HG03064 (cell line): Measurements from ENCODE around the gene SORCS2.

ENCODE experiments used
- ATAC-seq: cut with Tn5 transposase; IDR thresholded peaks from one replicate; pipeline ENCODE4 v1.9.1; 2021; ENCODE audit warnings: low read depth; ENCODE audit not compliant: unreplicated experiment

SORCS2 gene

GRCh38 chr4:7398104-7398423 is 205.7 kb downstream of the SORCS2 start:
- ATAC-seq, result no peak

DNA sequence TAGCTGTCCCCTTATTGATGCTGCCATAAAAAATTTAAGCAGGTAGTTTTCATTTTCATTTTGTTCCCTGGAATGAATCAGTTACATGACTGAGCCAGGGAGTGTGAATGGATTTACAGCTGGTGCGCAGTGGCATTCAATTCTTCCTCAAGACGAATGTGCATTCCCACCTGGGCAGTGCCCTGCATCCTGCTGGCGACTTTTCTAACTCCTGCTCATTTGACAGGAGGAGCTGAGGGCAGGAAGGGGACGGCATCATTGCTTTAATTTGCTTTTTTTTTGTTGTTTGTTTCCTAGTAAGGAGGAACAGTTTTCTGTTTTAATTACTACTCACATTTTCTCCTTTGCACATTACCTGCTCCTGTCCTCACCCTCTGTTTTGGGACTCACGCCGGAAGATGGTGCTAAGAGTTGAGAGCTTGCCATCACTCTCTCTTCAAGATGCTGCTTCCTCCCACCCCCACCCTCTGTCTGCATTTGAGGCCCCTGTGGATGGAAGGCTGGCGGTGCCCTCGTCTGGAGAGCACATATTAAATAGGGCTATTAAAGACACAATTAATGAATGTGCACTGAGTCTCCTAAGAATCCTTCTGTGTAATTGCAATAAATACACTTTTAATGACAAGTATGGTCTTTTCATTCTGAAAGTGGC is 206.6 kb downstream of the SORCS2 start:
- ATAC-seq, result no peak

- no peak for ATAC-seq
These were observed 207.3 kb downstream of the SORCS2 start for GRCh38 chr4:7399440-7400234.

DNA sequence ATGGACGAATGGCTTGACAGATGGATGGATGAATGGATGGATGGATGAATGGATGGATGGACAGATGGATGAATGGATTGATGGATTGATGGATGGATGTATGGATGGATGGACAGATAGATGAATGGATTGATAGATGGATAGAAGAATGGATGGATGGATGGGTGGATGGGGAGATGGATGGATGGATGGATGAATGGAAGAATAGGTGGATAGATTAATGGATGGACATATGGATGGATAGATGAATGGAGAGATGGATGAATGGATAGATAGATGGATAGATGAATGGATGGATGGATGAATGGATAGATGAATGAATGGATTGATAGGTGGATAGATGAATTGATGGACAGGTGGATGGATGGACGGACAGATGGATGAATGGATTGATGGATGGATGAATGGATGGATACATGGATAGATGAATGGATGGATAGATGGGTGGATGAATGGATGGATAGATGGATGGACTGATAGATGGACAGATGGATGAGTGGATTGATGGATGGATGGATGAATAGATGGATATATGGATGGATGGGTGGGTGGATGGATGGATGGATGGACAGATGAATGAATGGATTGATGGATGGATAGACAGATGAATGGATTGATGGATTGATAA is 208.4 kb downstream of the SORCS2 start:
- ATAC-seq, result no peak

DNA sequence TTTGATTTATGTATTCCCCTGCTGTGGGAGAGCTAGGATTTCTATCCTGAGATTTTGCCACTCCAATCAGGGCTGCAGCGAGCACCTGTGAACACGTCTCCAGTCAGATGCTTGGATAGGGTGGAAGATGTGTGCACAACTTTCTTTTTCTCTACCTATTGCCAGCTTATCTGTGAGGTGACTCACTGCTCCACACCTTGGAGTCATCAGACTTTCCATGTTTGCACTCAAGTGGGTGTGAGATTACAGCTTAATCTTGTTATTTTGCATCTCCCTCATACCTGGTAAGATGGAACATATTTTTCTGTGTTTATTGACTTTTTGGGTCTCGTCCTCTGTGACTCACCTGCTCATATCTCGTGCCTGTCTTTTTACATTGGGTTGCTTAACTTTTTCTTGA is 210.2 kb downstream of the SORCS2 start:
- ATAC-seq, result no peak

DNA sequence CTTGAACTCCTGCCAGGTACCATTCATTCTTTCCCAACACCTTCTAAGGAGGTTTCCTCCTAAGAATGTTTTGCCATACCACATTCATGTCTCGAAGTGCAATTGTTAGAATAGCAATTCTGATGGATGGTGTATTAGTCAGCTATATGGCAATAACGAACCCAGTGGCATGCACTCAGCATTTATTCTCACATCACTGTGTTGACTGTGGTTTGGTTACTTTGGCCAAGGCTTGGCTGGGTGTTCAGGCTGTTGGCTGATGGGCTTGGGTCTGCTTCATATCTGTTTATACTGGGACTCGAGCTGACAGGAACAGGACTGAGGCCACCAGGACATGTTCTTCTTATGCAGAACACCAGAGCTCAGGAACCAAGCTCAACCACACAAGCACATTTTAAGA is 210.7 kb downstream of the SORCS2 start:
- ATAC-seq, result no peak

GRCh38 chr4:7408166-7408565 is 215.8 kb downstream of the SORCS2 start:
- no peak for ATAC-seq

- no peak for ATAC-seq
These were observed 218.1 kb downstream of the SORCS2 start for GRCh38 chr4:7410446-7410845.

DNA sequence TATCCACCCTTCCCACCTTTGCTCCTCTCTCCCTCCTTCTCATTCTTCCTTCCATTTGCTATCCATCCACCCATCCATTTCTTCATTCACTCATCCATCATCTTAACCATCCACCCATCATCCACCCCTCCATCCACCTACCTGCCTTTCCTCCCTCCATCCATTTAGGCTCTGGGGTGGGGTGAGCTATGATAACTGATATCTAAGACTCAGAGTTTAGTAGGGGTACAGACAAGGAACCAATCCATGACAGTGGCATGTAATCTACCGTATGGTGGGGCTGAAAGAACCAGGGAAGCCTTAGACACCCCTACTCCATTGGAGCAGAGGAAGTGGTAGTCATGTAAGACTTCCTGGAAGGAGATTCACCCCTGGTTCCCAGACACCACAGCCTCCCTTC is 219.2 kb downstream of the SORCS2 start:
- no peak for ATAC-seq

DNA sequence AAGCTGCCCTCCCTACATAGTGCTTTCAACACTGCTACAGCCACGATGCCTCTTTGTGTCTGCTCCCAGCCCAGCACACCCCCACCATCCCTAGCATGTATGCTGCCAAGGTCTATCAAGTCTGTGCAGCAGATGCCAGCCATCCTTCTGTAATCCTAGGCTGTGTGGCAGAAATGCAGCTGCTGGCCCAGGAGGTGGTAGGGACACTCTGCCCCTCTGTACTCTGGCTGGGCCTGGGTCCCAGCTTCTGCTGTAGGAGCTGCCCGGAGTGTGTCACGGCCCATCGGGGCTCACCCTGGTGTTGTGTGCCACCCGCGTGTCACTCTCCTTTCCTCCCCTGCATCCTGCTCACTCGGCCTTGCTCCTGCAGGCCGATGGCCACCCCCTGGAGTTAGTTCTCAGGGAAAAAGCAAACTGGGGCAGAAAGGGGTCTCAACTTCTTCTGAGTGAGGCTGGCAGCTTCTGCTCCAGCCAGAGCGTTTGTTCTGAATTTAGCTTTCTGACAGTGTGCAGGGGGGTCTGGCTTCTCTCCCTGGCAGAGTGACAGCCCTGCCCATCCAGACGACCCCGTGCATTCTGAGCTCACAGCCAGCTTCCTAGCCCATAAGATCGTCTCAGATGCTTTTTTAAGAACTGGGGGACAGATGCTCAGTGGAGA is 219.7 kb downstream of the SORCS2 start:
- ATAC-seq, result no peak

DNA sequence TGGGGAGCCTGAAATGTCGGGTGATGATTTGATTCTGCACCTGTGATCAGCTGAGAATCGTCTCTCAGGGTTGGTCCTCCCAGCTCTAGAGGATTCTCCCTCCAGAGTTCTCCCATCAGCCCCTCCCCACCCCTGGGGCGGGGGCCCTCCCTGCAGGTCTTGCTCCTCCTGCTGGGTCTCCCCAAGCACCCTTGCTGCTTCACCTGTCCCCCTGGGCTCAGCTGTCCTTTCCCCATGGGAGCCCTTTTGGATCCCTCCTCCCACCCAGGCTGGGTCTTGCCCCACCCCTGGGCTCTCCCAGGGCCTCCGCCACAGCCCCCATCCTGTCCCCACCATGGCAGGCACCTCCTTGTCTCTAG is 220.2 kb downstream of the SORCS2 start:
- no peak for ATAC-seq

DNA sequence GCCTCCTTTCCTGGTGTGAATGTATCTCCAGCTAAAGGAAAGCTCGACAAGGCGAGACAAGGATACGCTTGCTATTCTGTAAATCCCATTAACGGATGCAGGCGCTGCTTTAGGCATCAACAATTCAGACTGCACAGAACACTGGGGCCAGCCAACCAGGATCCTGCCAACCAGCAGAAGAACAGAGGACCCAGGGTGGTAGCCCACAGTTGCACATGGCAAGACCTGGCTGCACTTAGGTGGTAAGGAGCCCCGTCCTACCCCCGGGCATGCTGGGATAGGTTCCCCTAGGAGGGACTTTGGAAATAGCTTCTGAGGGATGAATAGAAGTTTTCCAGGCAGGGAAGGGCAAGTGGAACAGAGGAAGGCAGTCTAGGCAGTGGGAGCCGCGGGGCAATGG is 221.7 kb downstream of the SORCS2 start:
- no peak for ATAC-seq

- ATAC-seq, result no peak
These were observed 222.6 kb downstream of the SORCS2 start for GRCh38 chr4:7414736-7415510.

GRCh38 chr4:7415927-7416686 is 223.8 kb downstream of the SORCS2 start:
- ATAC-seq, result no peak

DNA sequence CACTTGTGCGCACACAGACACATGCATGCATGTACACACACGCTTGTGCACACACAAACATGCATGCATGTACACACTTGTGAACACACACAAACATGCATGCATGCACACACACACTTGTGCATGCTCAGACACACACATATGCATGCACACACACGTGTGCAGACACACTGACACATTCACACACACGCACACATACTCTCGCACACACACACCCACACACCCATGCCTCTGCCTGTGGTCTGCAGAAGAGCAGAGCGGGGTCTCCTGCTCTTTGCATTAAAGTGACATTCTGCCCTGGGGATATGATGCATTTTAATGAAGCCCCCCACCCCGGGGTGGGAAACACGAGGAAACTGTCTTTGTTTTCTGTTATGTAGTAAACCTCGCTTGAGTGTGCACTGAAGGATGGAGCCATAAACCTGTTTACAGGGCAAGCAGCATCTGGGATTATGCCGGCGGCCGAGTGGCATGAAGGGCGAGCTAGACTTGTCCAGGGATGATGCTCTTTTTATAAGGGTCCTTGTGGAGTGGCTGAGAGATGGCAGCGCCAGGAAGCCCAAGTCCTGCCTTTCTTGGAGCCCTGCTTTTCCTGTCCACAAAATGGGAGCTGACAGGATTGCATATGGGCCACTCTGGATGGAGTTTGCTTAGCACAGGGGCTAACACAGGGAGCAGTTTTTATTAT is 224.6 kb downstream of the SORCS2 start:
- no peak for ATAC-seq

DNA sequence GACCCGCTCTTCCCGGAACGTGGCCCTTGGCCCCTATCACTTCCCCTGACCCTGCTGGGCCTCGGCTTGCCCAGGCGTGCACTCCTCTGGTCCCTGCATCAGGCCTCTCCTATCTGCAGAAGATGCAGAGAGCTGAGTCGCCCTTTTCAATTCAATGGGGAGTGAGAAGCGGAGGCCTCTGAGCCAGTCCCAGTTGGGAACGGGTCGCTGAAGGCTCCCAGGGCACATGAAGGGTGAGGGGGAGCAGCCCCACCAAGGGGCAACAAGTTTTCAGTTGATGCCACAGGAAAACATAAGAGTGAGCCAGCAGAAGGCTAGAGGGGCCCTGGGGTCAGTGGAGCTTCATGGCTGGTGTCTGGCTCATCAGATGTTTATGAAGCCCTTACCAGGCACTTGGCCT is 225.3 kb downstream of the SORCS2 start:
- ATAC-seq, result no peak

- ATAC-seq, result no peak
These were observed 226.0 kb downstream of the SORCS2 start for GRCh38 chr4:7418131-7418943.

DNA sequence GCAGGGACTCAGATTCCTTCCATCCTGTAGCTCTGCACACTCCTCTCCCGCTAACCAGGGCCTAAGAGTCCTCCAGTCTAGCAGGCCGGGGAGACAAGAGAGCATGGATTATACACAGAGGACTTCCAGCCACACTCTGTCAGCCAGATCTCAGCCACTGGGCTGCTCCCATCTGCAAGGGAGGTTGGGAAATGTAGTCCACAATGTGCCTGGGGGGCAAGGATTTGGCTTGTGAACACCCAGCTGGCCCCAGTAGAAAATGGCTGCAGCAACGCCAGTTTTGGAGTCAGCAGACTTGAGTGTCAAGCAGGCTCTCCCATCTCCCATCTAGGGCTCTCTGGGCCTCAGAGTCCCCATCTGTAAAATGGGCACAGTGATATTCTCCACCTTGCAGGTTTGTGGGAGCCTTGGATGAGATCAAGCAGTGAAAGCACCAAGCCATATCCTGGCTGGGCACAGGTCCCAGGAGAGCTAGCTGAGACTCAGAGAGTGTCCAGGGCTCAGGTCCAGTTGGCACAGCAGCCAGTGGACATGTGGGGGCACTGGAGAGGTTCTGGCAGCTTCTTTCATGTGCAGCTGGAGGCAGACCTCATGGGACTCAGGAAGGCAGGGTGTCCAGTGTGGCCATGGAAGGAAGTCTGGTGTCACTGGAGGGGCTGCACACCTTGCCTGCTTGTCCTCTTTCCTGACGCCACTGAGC is 227.8 kb downstream of the SORCS2 start:
- no peak for ATAC-seq
